Measurements from ENCODE around the gene FCHSD1.

Gene FCHSD1

DNA sequence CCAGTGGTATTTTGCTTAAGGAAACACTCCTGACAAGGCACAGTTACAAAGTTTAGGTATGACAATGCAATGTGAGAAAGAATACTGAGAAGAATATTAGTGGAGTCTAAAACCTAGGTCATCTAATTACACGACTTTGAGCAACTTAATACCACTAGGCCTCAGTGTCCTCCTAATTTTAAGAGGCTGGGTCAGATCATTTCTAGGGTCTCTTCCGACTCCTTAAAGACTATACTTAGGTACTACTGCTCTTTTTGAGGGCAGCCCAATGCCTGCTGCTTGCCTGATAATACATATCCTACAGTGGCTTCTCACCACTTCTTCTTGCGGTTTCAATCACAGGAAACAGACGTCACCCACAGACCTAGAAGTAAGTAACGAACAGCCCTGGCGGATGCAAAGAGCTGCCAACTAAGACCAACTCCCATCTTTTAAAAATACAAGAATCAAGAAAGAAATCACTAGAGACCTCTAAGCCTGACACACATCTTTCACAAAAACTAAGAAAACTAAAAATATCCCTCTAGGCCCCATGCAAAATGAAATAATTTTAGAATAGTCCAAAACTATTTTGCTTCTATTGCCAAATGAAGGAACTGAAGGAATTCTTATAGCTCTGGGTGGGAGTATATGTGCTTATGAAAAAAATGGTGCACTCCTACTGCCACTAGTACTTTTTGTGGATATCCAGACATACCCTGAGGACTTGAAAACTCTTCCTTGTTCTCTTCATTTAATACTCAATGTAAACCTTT is 45.5 kb downstream of the FCHSD1 start:
- TF ChIP-seq TCF12 (IDR thresholded peaks at IDR 0.05; ENCODE audit: low read depth) (no peak), ZBTB7A (IDR thresholded peaks at IDR 0.05; ENCODE audit: low read depth) (no peak), FOXM1 (IDR thresholded peaks at IDR 0.05; ENCODE audit: borderline replicate concordance, low read depth) (no peak), EP300 (IDR thresholded peaks at IDR 0.05; ENCODE audit: borderline replicate concordance) (no peak), TEAD4 (IDR thresholded peaks at IDR 0.05) (no peak), REST (IDR thresholded peaks at IDR 0.05; ENCODE audit: low read depth) (no peak), NFIC (IDR thresholded peaks at IDR 0.05) (no peak), CREB1 (IDR thresholded peaks at IDR 0.05; ENCODE audit: low read depth) (no peak), TAF1 (IDR thresholded peaks at IDR 0.05; ENCODE audit: low read depth) (no peak), EGR1 (IDR thresholded peaks at IDR 0.05) (no peak), RAD21 (IDR thresholded peaks at IDR 0.05; ENCODE audit: low read depth) (no peak), CEBPB (IDR thresholded peaks at IDR 0.05) (no peak), YY1 (IDR thresholded peaks at IDR 0.05; ENCODE audit: low read depth) (no peak)
- TF ChIP-seq, protein P1, sequence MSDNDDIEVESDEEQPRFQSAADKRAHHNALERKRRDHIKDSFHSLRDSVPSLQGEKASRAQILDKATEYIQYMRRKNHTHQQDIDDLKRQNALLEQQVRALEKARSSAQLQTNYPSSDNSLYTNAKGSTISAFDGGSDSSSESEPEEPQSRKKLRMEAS (IDR thresholded peaks at IDR 0.05), result no peak
- TF ChIP-seq, protein P2, sequence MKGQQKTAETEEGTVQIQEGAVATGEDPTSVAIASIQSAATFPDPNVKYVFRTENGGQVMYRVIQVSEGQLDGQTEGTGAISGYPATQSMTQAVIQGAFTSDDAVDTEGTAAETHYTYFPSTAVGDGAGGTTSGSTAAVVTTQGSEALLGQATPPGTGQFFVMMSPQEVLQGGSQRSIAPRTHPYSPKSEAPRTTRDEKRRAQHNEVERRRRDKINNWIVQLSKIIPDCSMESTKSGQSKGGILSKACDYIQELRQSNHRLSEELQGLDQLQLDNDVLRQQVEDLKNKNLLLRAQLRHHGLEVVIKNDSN (IDR thresholded peaks at IDR 0.05), result no peak

- TF ChIP-seq EP300 (IDR thresholded peaks at IDR 0.05; ENCODE audit: borderline replicate concordance), result no peak
- TF ChIP-seq RAD21 (IDR thresholded peaks at IDR 0.05; ENCODE audit: low read depth), result no peak
- TF ChIP-seq EGR1 (IDR thresholded peaks at IDR 0.05), result no peak
- TF ChIP-seq FOXM1 (IDR thresholded peaks at IDR 0.05; ENCODE audit: borderline replicate concordance, low read depth), result no peak
- no peak for TF ChIP-seq NFIC (IDR thresholded peaks at IDR 0.05)
- TF ChIP-seq, protein P2 (IDR thresholded peaks at IDR 0.05), result no peak
- no peak for TF ChIP-seq YY1 (IDR thresholded peaks at IDR 0.05; ENCODE audit: low read depth)
- TF ChIP-seq, protein P1 (IDR thresholded peaks at IDR 0.05), result no peak
- TF ChIP-seq CREB1 (IDR thresholded peaks at IDR 0.05; ENCODE audit: low read depth), result no peak
- TF ChIP-seq ZBTB7A (IDR thresholded peaks at IDR 0.05; ENCODE audit: low read depth), result no peak
- TF ChIP-seq TCF12 (IDR thresholded peaks at IDR 0.05; ENCODE audit: low read depth), result no peak
- 0 out of 2 replicates have a peak, but pooled peaks have one; percentile 9 for TF ChIP-seq TEAD4 (IDR thresholded peaks at IDR 0.05)
- TF ChIP-seq CEBPB (IDR thresholded peaks at IDR 0.05), result 0 out of 2 replicates have a peak, but pooled peaks have one; percentile 30
- no peak for TF ChIP-seq REST (IDR thresholded peaks at IDR 0.05; ENCODE audit: low read depth)
Observed at GRCh38 chr5:141603923-141604717, 47.1 kb downstream of the FCHSD1 start.

DNA sequence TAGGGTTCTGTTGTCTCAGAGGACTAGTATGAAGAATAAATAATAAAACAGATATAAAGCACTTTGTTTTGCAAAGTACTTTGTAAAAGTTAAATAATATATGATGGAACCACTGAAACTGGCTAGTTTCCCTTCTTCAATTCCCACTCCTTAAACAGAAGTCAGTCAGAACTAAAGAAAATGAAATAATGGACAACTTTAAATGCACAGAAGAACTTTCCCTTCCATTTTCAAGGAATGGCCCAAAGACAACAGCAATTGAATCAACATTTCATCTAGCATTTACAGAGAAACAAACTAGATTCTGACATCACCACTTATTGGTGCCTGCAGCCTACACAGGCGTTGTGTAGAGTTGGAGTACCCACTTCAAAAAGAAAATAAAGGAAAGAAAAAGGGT is 48.6 kb downstream of the FCHSD1 start:
- TF ChIP-seq, protein P2 (IDR thresholded peaks at IDR 0.05), result no peak
- TF ChIP-seq, protein P1 (IDR thresholded peaks at IDR 0.05), result no peak
- no peak for TF ChIP-seq ZBTB7A (IDR thresholded peaks at IDR 0.05; ENCODE audit: low read depth)
- no peak for TF ChIP-seq TAF1 (IDR thresholded peaks at IDR 0.05; ENCODE audit: low read depth)
- no peak for TF ChIP-seq TCF12 (IDR thresholded peaks at IDR 0.05; ENCODE audit: low read depth)
- TF ChIP-seq RAD21 (IDR thresholded peaks at IDR 0.05; ENCODE audit: low read depth), result no peak
- TF ChIP-seq EP300 (IDR thresholded peaks at IDR 0.05; ENCODE audit: borderline replicate concordance), result no peak
- no peak for TF ChIP-seq TEAD4 (IDR thresholded peaks at IDR 0.05)
- TF ChIP-seq NFIC (IDR thresholded peaks at IDR 0.05), result no peak
- TF ChIP-seq EGR1 (IDR thresholded peaks at IDR 0.05), result no peak
- TF ChIP-seq REST (IDR thresholded peaks at IDR 0.05; ENCODE audit: low read depth), result no peak
- TF ChIP-seq FOXM1 (IDR thresholded peaks at IDR 0.05; ENCODE audit: borderline replicate concordance, low read depth), result no peak
- no peak for TF ChIP-seq CEBPB (IDR thresholded peaks at IDR 0.05)
- no peak for TF ChIP-seq YY1 (IDR thresholded peaks at IDR 0.05; ENCODE audit: low read depth)
- TF ChIP-seq CREB1 (IDR thresholded peaks at IDR 0.05; ENCODE audit: low read depth), result no peak

Measured in Ishikawa (cell line).